SIG-M5 (cell line): Measurements from ENCODE around the gene TAX1BP1.
"Not testable (repeated sequence)": the region's sequence is repeated elsewhere in the genome, so short reads cannot be mapped to it uniquely, and the experiment has no call there.

Experiments used
- DNase-seq: peaks from one replicate; lab custom pipeline; 2025; lab: John Stamatoyannopoulos, UW

Gene TAX1BP1

GRCh38 chr7:27739301-27739908 is 557 bp upstream of the TAX1BP1 start:
- DNase-seq = no peak

GRCh38 chr7:27740449-27741086 is 606 bp downstream of the TAX1BP1 start:
- DNase-seq = no peak

- DNase-seq = not testable (repeated sequence)
Measured at GRCh38 chr7:27742091-27742710, 2.2 kb downstream of the TAX1BP1 start.

GRCh38 chr7:27745064-27745583 is 5.2 kb downstream of the TAX1BP1 start:
- no peak for DNase-seq

- no peak for DNase-seq
Measured at GRCh38 chr7:27746486-27746885, 6.5 kb downstream of the TAX1BP1 start.

- DNase-seq = no peak
Measured at GRCh38 chr7:27746978-27747377, 7.0 kb downstream of the TAX1BP1 start.

GRCh38 chr7:27747589-27748368 is 7.8 kb downstream of the TAX1BP1 start:
- no peak for DNase-seq

GRCh38 chr7:27750316-27750715 is 10.4 kb downstream of the TAX1BP1 start:
- no peak for DNase-seq

GRCh38 chr7:27751888-27752660 is 12.1 kb downstream of the TAX1BP1 start:
- DNase-seq = no peak

GRCh38 chr7:27753863-27754262 is 13.9 kb downstream of the TAX1BP1 start:
- DNase-seq = no peak

GRCh38 chr7:27756298-27756697 is 16.3 kb downstream of the TAX1BP1 start:
- DNase-seq = no peak

- DNase-seq = no peak
Measured at GRCh38 chr7:27759491-27759890, 19.5 kb downstream of the TAX1BP1 start.

- no peak for DNase-seq
Measured at GRCh38 chr7:27762062-27762461, 22.1 kb downstream of the TAX1BP1 start.

GRCh38 chr7:27763983-27764508 is 24.1 kb downstream of the TAX1BP1 start:
- DNase-seq = no peak

GRCh38 chr7:27765841-27766240 is 25.9 kb downstream of the TAX1BP1 start:
- DNase-seq = no peak

GRCh38 chr7:27767374-27767773 is 27.4 kb downstream of the TAX1BP1 start:
- DNase-seq = no peak

- no peak for DNase-seq
Measured at GRCh38 chr7:27771111-27771510, 31.1 kb downstream of the TAX1BP1 start.

GRCh38 chr7:27774717-27775328 is 34.9 kb downstream of the TAX1BP1 start:
- no peak for DNase-seq

GRCh38 chr7:27775782-27776181 is 35.8 kb downstream of the TAX1BP1 start:
- DNase-seq = no peak

- no peak for DNase-seq
Measured at GRCh38 chr7:27777662-27778061, 37.7 kb downstream of the TAX1BP1 start.

- DNase-seq = no peak
Measured at GRCh38 chr7:27779873-27780272, 39.9 kb downstream of the TAX1BP1 start.
